Liver (tissue), 9 donors: Measurements from ENCODE around the gene FAM25G. TPM values are rescaled to one million over a fixed set of nuclear protein-coding genes. Genes with fewer than 3 reads are reported as not detected.
"Not testable (repeated sequence)": the region's sequence is repeated elsewhere in the genome, so short reads cannot be mapped to it uniquely, and the experiment has no call there.

Experiments
- DNase-seq: peaks from one replicate; pipeline ENCODE4 v3.0.0-alpha.2; 2017; ENCODE audit warnings: low spot score
- H3K27ac ChIP-seq, 2 donors: one replicate each; pipeline ENCODE4 v1.7.0; 2013; ENCODE audit warnings: inconsistent platforms in 2 of 2, low read length in 2 of 2, control low read depth in 1 of 2, low read depth in 1 of 2, mild to moderate bottlenecking in 1 of 2
- H3K27me3 ChIP-seq, 4 donors: one replicate each; pipeline versions ENCODE4 v1.6.1 to v1.7.0; 2013; ENCODE audit warnings: low read length in 3 of 4, inconsistent platforms in 1 of 4, mild to moderate bottlenecking in 1 of 4, moderate library complexity in 1 of 4; ENCODE audit not compliant: control insufficient read depth in 4 of 4, insufficient read depth in 4 of 4
- H3K36me3 ChIP-seq, 4 donors: one replicate each; pipeline versions ENCODE4 v1.6.1 to v1.7.0; 2013; ENCODE audit warnings: low read length in 3 of 4, mild to moderate bottlenecking in 3 of 4, low read depth in 1 of 4, moderate library complexity in 1 of 4; ENCODE audit not compliant: control insufficient read depth in 4 of 4, insufficient read depth in 3 of 4
- H3K4me1 ChIP-seq, 4 donors: one replicate each; pipeline versions ENCODE4 v1.6.1 to v1.7.0; 2013; ENCODE audit warnings: low read length in 3 of 4, mild to moderate bottlenecking in 3 of 4, moderate library complexity in 1 of 4; ENCODE audit not compliant: control insufficient read depth in 4 of 4, insufficient read depth in 4 of 4
- H3K4me3 ChIP-seq, 3 donors: one replicate each; pipeline versions ENCODE4 v1.6.1 to v1.7.0; 2013; ENCODE audit warnings: low read length in 3 of 3, control low read depth in 1 of 3, low read depth in 1 of 3, mild to moderate bottlenecking in 1 of 3
- H3K9ac ChIP-seq, 2 donors: one replicate each; pipeline ENCODE4 v1.7.0; 2013; ENCODE audit warnings: low read length in 2 of 2, mild to moderate bottlenecking in 2 of 2, moderate library complexity in 2 of 2, control low read depth in 1 of 2, low read depth in 1 of 2
- H3K9me3 ChIP-seq, 4 donors: one replicate each; pipeline versions ENCODE4 v1.6.1 to v1.7.0; 2013; ENCODE audit warnings: low read length in 3 of 4; ENCODE audit not compliant: control insufficient read depth in 4 of 4
- EGR1 ChIP-seq, 2 donors: IDR thresholded peaks; 2 replicates each; pipeline ENCODE4 v1.6.1; 2016 to 2018; ENCODE audit warnings: antibody characterized with exemption in 2 of 2, low read depth in 2 of 2
- FOXA1 ChIP-seq: IDR thresholded peaks from 2 replicates; pipeline ENCODE4 v1.6.1; 2016; ENCODE audit warnings: antibody characterized with exemption
- GABPA ChIP-seq, 2 donors: IDR thresholded peaks in 1 of 2; conservative IDR thresholded peaks in 1 of 2; 2 replicates each; pipeline ENCODE4 v1.6.1; 2016; ENCODE audit warnings: antibody characterized with exemption in 2 of 2, mild to moderate bottlenecking in 1 of 2, moderate library complexity in 1 of 2
- HNF4A ChIP-seq, 2 donors: conservative IDR thresholded peaks; 2 replicates each; pipeline ENCODE4 v1.6.1; 2016; ENCODE audit warnings: antibody characterized with exemption in 2 of 2, mild to moderate bottlenecking in 2 of 2
- HNF4G ChIP-seq: IDR thresholded peaks from 2 replicates; pipeline ENCODE4 v1.6.1; 2016; ENCODE audit warnings: antibody characterized with exemption
- JUND ChIP-seq, 2 donors: IDR thresholded peaks; 2 replicates each; pipeline ENCODE4 v1.6.1; 2016; ENCODE audit warnings: antibody characterized with exemption in 2 of 2
- NR2F2 ChIP-seq: IDR thresholded peaks from 2 replicates; pipeline ENCODE4 v1.6.1; 2016; ENCODE audit warnings: antibody characterized with exemption
- RAD21 ChIP-seq, 2 donors: IDR thresholded peaks; 2 replicates each; pipeline ENCODE4 v1.6.1; 2016; ENCODE audit warnings: antibody characterized with exemption in 2 of 2, mild to moderate bottlenecking in 2 of 2
- REST ChIP-seq: IDR thresholded peaks from 2 replicates; pipeline ENCODE4 v1.6.1; 2016; ENCODE audit warnings: antibody characterized with exemption, mild to moderate bottlenecking
- RXRA ChIP-seq, 2 donors: IDR thresholded peaks; 2 replicates each; pipeline ENCODE4 v1.6.1; 2017 to 2018; ENCODE audit warnings: antibody characterized with exemption in 2 of 2, mild to moderate bottlenecking in 1 of 2
- SP1 ChIP-seq: IDR thresholded peaks from 2 replicates; pipeline ENCODE4 v1.6.1; 2018; ENCODE audit warnings: antibody characterized with exemption, mild to moderate bottlenecking
- TAF1 ChIP-seq: conservative IDR thresholded peaks from 2 replicates; pipeline ENCODE4 v1.6.1; 2016; ENCODE audit warnings: antibody characterized with exemption, mild to moderate bottlenecking
- YY1 ChIP-seq: IDR thresholded peaks from 2 replicates; pipeline ENCODE4 v1.6.1; 2016; ENCODE audit warnings: antibody characterized with exemption, mild to moderate bottlenecking
- ZBTB33 ChIP-seq: IDR thresholded peaks from 2 replicates; pipeline ENCODE4 v1.6.1; 2016; ENCODE audit warnings: antibody characterized with exemption
- WGBS: extraction: QIAGEN DNeasy Blood & Tissue Kit; methylation state at CpG from one replicate; pipeline ENCODE4 v1.1.7; 2013; 5-methylcytosine and 5-hydroxymethylcytosine counted together
- polyA plus RNA-seq, 2 donors: library from polyadenylated mRNA; stranded (reverse) in 1 of 2; unstranded in 1 of 2; fragments of 200-250 nt in 1 of 2; fragments of >200 nt in 1 of 2; fragmentation: Nextera tagmentation in 1 of 2; extraction: Ambion mirVana in 1 of 2; gene quantifications; one replicate each; pipeline versions ENCODE4 v1.2.1 to v1.2.3, GENCODE V29; 2013 to 2015
- total RNA-seq, 2 donors: library from RNA; depleted of rRNA; stranded (reverse); fragments of >200 nt; gene quantifications; one replicate each; pipeline ENCODE4 v1.2.3, GENCODE V29; 2014
- TF ChIP-seq, protein P1 (sequence below): fragments of 150-350 bp; IDR thresholded peaks from 2 replicates; pipeline ENCODE4 v1.5.1; 2017; ENCODE audit warnings: improper control_type of control experiment, low read depth, low read length; ENCODE audit not compliant: missing input control
- TF ChIP-seq, protein P2 (sequence below): IDR thresholded peaks from 2 replicates; pipeline ENCODE4 v1.6.1; 2016; ENCODE audit warnings: antibody characterized with exemption
- TF ChIP-seq, protein P3 (sequence below): IDR thresholded peaks from 2 replicates; pipeline ENCODE4 v1.6.1; 2016; ENCODE audit warnings: antibody characterized with exemption
- donor health status: healthy.
- donor health status: healthy.
- donor health status: healthy.
- donor health status: healthy.
- donor health status: healthy.

Gene FAM25G
- total and polyA plus RNA-seq, 4 donors, result not detected

- Histone ChIP-seq H3K4me3 (no peak overlapping the region), H3K27me3 (no peaks in the 10 kb centered on the region), H3K9me3 (no peaks in the 10 kb centered on the region), H3K27ac (no peak overlapping the region), H3K9ac (no peak overlapping the region), H3K36me3 (no peaks in the 10 kb centered on the region), H3K4me1 (peaks cover 0 to 2% (median 0%) of the 10 kb centered on the region in 4 donors)
- TF ChIP-seq YY1 (no peak), GABPA (IDR thresholded peaks at IDR 0.05 in 1 of 2, conservative IDR thresholded peaks at IDR 0.05 in 1 of 2) (no peak), FOXA1 (no peak), JUND (IDR thresholded peaks at IDR 0.05) (no peak), HNF4G (no peak), REST (no peak), ZBTB33 (no peak), RAD21 (IDR thresholded peaks at IDR 0.05) (no peak), SP1 (no peak), TAF1 (no peak), EGR1 (IDR thresholded peaks at IDR 0.05; ENCODE audit: low read depth in 2 of 2) (no peak), RXRA (IDR thresholded peaks at IDR 0.05) (no peak), HNF4A (conservative IDR thresholded peaks at IDR 0.05) (no peak), NR2F2 (no peak)
- TF ChIP-seq, protein P1, sequence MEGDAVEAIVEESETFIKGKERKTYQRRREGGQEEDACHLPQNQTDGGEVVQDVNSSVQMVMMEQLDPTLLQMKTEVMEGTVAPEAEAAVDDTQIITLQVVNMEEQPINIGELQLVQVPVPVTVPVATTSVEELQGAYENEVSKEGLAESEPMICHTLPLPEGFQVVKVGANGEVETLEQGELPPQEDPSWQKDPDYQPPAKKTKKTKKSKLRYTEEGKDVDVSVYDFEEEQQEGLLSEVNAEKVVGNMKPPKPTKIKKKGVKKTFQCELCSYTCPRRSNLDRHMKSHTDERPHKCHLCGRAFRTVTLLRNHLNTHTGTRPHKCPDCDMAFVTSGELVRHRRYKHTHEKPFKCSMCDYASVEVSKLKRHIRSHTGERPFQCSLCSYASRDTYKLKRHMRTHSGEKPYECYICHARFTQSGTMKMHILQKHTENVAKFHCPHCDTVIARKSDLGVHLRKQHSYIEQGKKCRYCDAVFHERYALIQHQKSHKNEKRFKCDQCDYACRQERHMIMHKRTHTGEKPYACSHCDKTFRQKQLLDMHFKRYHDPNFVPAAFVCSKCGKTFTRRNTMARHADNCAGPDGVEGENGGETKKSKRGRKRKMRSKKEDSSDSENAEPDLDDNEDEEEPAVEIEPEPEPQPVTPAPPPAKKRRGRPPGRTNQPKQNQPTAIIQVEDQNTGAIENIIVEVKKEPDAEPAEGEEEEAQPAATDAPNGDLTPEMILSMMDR, result no peak
- TF ChIP-seq, protein P2, sequence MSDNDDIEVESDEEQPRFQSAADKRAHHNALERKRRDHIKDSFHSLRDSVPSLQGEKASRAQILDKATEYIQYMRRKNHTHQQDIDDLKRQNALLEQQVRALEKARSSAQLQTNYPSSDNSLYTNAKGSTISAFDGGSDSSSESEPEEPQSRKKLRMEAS, result no peak
- TF ChIP-seq, protein P3, sequence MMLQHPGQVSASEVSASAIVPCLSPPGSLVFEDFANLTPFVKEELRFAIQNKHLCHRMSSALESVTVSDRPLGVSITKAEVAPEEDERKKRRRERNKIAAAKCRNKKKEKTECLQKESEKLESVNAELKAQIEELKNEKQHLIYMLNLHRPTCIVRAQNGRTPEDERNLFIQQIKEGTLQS, result no peak
- DNase-seq, result peak; percentile 25
- WGBS, result 85% methylated on average over 8 of the region's 8 CpGs
These were observed 35.3 kb downstream of the FAM25G start for GRCh38 chr10:47456079-47456785.

DNA sequence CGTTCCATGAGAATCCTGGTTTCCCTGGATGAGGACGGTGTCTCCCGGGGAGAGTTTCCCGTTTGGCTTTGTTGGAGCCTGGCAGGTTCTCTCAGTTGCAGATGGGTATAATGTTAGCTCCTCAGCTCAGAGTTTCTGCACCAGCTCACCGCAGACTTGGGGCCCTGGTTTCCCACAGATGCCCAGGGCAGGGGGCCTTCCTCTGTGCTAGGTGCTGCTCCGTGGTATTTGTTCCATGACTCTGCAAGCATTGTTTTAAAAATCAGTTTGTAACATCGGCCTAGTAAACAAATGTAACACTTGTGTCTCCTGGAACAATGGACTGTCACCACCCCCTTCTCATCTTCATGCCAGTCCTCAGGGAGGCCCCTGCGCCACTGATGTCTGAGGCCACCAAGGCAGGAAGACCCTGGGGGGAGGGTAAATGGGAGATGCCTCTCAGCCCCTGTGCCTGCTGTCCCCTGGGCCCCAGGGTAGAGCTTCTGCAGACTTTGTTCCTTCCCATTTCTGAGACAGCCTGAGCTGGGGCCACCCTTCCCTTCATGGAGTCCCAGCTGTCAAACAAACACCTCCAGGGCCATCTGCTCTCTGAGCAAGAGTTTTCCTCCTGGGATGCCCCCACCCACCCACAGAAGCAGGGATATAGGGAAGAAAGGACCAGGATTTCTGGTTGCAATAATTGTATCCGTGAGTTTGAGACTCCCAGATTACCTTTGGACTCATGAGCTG is 36.0 kb downstream of the FAM25G start:
- H3K27me3 ChIP-seq, H3K4me3 ChIP-seq, H3K4me1 ChIP-seq, DNase-seq, H3K9me3 ChIP-seq, H3K9ac ChIP-seq, H3K36me3 ChIP-seq, H3K27ac ChIP-seq: not testable (repeated sequence)
- 73% methylated on average over 9 of the region's 9 CpGs for WGBS
